PC-9 (cell line): ENCODE results near the gene STX3.

Source experiments
- EZH2 ChIP-seq: fragments of 200-600 bp; sonication (generic); IDR thresholded peaks from 2 replicates; pipeline ENCODE4 v1.8.0; 2017; ENCODE audit warnings: antibody characterized with exemption, low read depth
- TF ChIP-seq, protein P1 (sequence below): fragments of 200-600 bp; sonication (generic); conservative IDR thresholded peaks from 2 replicates; pipeline ENCODE4 v1.6.1; 2017; ENCODE audit warnings: mixed run types, antibody characterized with exemption, mild to moderate bottlenecking, moderate library complexity

DNA sequence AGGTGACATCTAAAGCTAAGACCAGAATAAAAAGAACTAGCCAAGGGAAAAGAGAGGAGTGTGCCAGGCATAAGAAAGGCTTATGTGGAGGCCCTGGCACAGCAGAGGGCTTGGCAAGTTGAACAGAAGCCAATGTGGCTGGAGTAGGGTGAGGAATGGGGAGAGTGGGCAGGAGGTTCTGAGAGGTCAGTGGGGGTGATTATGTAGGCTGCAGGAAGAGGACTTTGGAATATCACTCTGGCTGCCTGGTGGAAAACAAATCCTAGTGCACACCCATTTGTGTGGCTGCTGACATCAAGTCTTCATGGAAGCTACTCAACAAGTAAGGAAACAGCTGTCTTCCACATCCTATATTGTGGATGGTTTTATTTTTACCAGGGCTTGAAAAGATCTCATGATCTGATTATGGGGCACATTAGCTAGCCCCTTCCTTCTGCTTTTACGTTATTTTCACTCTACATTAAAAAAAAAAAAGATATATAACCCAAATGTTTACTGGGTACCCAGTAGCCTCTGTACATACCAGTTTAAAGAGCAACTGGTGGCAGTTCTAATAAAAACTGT is 52.0 kb downstream of the STX3 start:
- TF ChIP-seq, protein P1, sequence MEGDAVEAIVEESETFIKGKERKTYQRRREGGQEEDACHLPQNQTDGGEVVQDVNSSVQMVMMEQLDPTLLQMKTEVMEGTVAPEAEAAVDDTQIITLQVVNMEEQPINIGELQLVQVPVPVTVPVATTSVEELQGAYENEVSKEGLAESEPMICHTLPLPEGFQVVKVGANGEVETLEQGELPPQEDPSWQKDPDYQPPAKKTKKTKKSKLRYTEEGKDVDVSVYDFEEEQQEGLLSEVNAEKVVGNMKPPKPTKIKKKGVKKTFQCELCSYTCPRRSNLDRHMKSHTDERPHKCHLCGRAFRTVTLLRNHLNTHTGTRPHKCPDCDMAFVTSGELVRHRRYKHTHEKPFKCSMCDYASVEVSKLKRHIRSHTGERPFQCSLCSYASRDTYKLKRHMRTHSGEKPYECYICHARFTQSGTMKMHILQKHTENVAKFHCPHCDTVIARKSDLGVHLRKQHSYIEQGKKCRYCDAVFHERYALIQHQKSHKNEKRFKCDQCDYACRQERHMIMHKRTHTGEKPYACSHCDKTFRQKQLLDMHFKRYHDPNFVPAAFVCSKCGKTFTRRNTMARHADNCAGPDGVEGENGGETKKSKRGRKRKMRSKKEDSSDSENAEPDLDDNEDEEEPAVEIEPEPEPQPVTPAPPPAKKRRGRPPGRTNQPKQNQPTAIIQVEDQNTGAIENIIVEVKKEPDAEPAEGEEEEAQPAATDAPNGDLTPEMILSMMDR: no peak
- no peak for TF ChIP-seq EZH2
